ENCODE measurements around the gene GFI1B.
"Not testable (repeated sequence)": the region's sequence is repeated elsewhere in the genome, so short reads cannot be mapped to it uniquely, and the experiment has no call there.

Gene GFI1B

GRCh38 chr9:132969783-132970182, 8.7 kb upstream of the GFI1B start:
- no peak for DNase-seq

- no peak for DNase-seq
These were observed 8.0 kb upstream of the GFI1B start for GRCh38 chr9:132970324-132971062.

- DNase-seq, result no peak
These were observed 5.3 kb upstream of the GFI1B start for GRCh38 chr9:132973166-132973565.

GRCh38 chr9:132973713-132974112, 4.8 kb upstream of the GFI1B start:
- DNase-seq, result no peak

GRCh38 chr9:132975961-132976360, 2.5 kb upstream of the GFI1B start:
- no peak for DNase-seq

GRCh38 chr9:132976571-132976970, 1.9 kb upstream of the GFI1B start:
- DNase-seq, result no peak

GRCh38 chr9:132978112-132978450, 413 bp upstream of the GFI1B start:
- DNase-seq, result no peak

- no peak for DNase-seq
These were observed 1.7 kb downstream of the GFI1B start for GRCh38 chr9:132980157-132980556.

- peak in 1 of 2 donors; percentile 45 for DNase-seq
These were observed 4.0 kb downstream of the GFI1B start for GRCh38 chr9:132982458-132982857.

GRCh38 chr9:132983491-132984201, 5.2 kb downstream of the GFI1B start:
- DNase-seq, result no peak

GRCh38 chr9:132984202-132985070, 5.9 kb downstream of the GFI1B start:
- DNase-seq, result peak in 1 of 2 donors; percentile 12

- no peak for DNase-seq
These were observed 6.5 kb downstream of the GFI1B start for GRCh38 chr9:132985071-132985350.

- no peak for DNase-seq
These were observed 7.0 kb downstream of the GFI1B start for GRCh38 chr9:132985489-132985888.

- DNase-seq, result no peak
These were observed 7.6 kb downstream of the GFI1B start for GRCh38 chr9:132986114-132986513.

- DNase-seq, result peak in 1 of 2 donors; percentile 29
These were observed 8.4 kb downstream of the GFI1B start for GRCh38 chr9:132986640-132987620.

- DNase-seq, result no peak
These were observed 9.9 kb downstream of the GFI1B start for GRCh38 chr9:132988244-132989013.

GRCh38 chr9:132989014-132989310, 10.5 kb downstream of the GFI1B start:
- no peak for DNase-seq

- no peak for DNase-seq
These were observed 11.0 kb downstream of the GFI1B start for GRCh38 chr9:132989414-132989996.

- DNase-seq, result not testable (repeated sequence)
These were observed 11.6 kb downstream of the GFI1B start for GRCh38 chr9:132989998-132990557.

- DNase-seq, result no peak
These were observed 12.3 kb downstream of the GFI1B start for GRCh38 chr9:132990781-132991180.

All from bone marrow (tissue), 2 donors.